Lung (tissue), 12 donors: ENCODE data around the gene CDK19. TPM values are rescaled to one million over a fixed set of nuclear protein-coding genes. Genes with fewer than 3 reads are reported as not detected.

Experiments used
- ATAC-seq: fragments of 200-7000 bp; cut with Tn5 transposase; one replicate; pipeline ENCODE4 v1.9.1; 2020; ENCODE audit warnings: moderate number of reproducible peaks; ENCODE audit not compliant: insufficient read depth, low FRiP score
- DNase-seq, 3 donors: peaks; one replicate each; pipeline ENCODE4 v3.0.0-alpha.2; 2013 to 2017
- H3K27ac ChIP-seq, 2 donors: one replicate each; pipeline ENCODE4 v1.5.1; 2013; ENCODE audit warnings: mild to moderate bottlenecking in 2 of 2, moderate library complexity in 2 of 2, control low read depth in 1 of 2, inconsistent platforms in 1 of 2, low read depth in 1 of 2, low read length in 1 of 2
- H3K27me3 ChIP-seq, 3 donors: one replicate each; pipeline ENCODE4 v1.5.1; 2013; ENCODE audit warnings: low read length in 2 of 3; ENCODE audit not compliant: control insufficient read depth in 3 of 3, insufficient read depth in 3 of 3
- H3K36me3 ChIP-seq, 4 donors: one replicate each; pipeline ENCODE4 v1.5.1; 2013; ENCODE audit warnings: low read length in 4 of 4, mild to moderate bottlenecking in 1 of 4, moderate library complexity in 1 of 4; ENCODE audit not compliant: control insufficient read depth in 4 of 4, insufficient read depth in 4 of 4
- H3K4me1 ChIP-seq, 5 donors: one replicate each; pipeline ENCODE4 v1.5.1; 2013; ENCODE audit warnings: low read length in 5 of 5, mild to moderate bottlenecking in 2 of 5, moderate library complexity in 1 of 5; ENCODE audit not compliant: control insufficient read depth in 5 of 5, insufficient read depth in 5 of 5
- H3K4me3 ChIP-seq: one replicate; pipeline ENCODE4 v1.5.1; 2013; ENCODE audit warnings: mild to moderate bottlenecking, control low read depth, moderate library complexity
- H3K9ac ChIP-seq, 2 donors: one replicate each; pipeline ENCODE4 v1.5.1; 2013; ENCODE audit warnings: low read length in 2 of 2, control low read depth in 1 of 2; ENCODE audit not compliant: insufficient read depth in 1 of 2
- H3K9me3 ChIP-seq, 4 donors: one replicate each; pipeline ENCODE4 v1.5.1; 2013; ENCODE audit warnings: low read length in 3 of 4, mild to moderate bottlenecking in 1 of 4, moderate library complexity in 1 of 4; ENCODE audit not compliant: control insufficient read depth in 4 of 4, insufficient read depth in 3 of 4
- WGBS, 2 donors: extraction: QIAGEN DNeasy Blood & Tissue Kit; methylation state at CpG; one replicate each; pipeline ENCODE4 v1.1.7; 2013; 5-methylcytosine and 5-hydroxymethylcytosine counted together
- polyA plus RNA-seq, 2 donors: library from polyadenylated mRNA; stranded (reverse); fragments of 200-250 nt; gene quantifications; one replicate each; pipeline ENCODE4 v1.2.1, GENCODE V29; 2013
- total RNA-seq, 2 donors: library from RNA; depleted of rRNA in 1 of 2; stranded (reverse); fragments of >200 nt in 1 of 2; gene quantifications; one replicate each; pipeline ENCODE4 v1.2.1, GENCODE V29; 2014 to 2021
- TF ChIP-seq, protein P1 (sequence below): IDR thresholded peaks from 2 replicates; pipeline ENCODE4 v1.5.1; 2012; ENCODE audit warnings: mild to moderate bottlenecking; ENCODE audit errors: control extremely low read depth, extremely low read depth
- donor health status: control.
- donor health status: control.
- donor health status: Bipolar disorder and iron deficiency.
- donor health status: healthy.
- donor health status: DM: yes; HTN: yes; CAD: no.

CDK19 gene
- total and polyA plus RNA-seq, 4 donors, result 6.0 to 37.9 (median 10.4) TPM

DNA sequence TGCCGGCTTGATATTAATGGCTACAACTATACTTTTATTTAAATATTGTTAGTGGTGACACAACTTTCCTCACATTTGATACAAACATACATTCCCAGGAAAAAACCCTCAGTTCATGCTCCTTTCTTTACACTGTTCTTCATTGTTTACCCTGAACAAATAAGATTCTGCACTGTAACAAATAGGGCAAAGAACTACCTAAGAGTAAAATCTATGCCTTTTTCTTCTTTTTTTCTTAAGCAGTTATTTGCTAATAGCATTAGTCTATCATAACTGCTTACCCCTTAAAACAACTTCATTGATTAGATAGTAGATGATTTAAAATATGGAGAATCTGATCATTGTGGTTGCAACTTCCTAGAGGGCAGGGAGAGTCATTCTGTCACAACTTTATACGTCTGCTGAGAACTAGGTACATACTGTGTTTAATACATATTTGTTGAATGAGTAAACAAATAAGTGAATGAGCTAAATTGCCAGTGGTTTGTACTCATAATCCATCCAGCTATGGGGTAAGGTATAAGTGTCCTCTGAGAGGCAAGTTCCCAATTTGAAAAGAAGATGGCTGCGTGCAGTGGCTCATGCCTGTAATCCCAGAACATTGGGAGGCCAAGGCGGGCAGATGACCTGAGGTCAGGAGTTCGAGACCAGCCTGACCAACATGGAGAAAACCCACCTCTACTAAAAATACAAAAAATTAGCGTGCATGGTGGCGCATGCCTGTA is 161.0 kb downstream of the CDK19 start:
- H3K27ac ChIP-seq, result no peak overlapping the region
- DNase-seq (no peak), ATAC-seq (no peak)
- H3K9me3 ChIP-seq, result no peaks in the 10 kb centered on the region
- TF ChIP-seq, protein P1, sequence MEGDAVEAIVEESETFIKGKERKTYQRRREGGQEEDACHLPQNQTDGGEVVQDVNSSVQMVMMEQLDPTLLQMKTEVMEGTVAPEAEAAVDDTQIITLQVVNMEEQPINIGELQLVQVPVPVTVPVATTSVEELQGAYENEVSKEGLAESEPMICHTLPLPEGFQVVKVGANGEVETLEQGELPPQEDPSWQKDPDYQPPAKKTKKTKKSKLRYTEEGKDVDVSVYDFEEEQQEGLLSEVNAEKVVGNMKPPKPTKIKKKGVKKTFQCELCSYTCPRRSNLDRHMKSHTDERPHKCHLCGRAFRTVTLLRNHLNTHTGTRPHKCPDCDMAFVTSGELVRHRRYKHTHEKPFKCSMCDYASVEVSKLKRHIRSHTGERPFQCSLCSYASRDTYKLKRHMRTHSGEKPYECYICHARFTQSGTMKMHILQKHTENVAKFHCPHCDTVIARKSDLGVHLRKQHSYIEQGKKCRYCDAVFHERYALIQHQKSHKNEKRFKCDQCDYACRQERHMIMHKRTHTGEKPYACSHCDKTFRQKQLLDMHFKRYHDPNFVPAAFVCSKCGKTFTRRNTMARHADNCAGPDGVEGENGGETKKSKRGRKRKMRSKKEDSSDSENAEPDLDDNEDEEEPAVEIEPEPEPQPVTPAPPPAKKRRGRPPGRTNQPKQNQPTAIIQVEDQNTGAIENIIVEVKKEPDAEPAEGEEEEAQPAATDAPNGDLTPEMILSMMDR, result no peak
- no peaks in the 10 kb centered on the region for H3K27me3 ChIP-seq
- 88 to 89% methylated on average over 7 of the region's 7 CpGs for WGBS, 2 donors
- H3K4me3 ChIP-seq, result no peak overlapping the region
- no peak overlapping the region for H3K9ac ChIP-seq
- peaks cover 0 to 5% (median 0%) of the 10 kb centered on the region in 4 donors for H3K36me3 ChIP-seq
- H3K4me1 ChIP-seq, result no peaks in the 10 kb centered on the region

DNA sequence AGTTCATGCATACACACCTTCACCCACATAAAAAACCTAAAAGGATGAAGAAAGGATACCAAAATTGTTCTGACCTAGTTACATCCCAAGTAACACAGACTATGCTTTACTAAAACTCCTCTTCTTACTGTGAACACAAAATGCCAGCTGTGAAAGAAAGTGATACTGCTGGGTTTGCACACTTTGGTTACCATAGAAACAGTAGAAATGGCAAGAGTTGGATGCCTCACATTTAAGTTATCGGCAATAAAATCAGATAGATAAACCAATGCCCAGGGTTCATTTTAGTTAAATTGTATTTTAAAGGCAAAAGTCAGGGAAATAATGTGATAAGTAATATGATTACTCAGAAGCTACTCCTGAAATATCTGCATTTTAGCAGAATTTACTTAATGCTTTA is 161.9 kb downstream of the CDK19 start:
- H3K27ac ChIP-seq, result no peak overlapping the region
- no peak overlapping the region for H3K9ac ChIP-seq
- H3K36me3 ChIP-seq, result peaks cover 0 to 5% (median 0%) of the 10 kb centered on the region in 4 donors
- TF ChIP-seq, protein P1, result no peak
- DNase-seq, result no peak
- 89 to 97% methylated on average over 1 of the region's 1 CpG for WGBS, 2 donors
- no peak for ATAC-seq
- H3K9me3 ChIP-seq, result no peaks in the 10 kb centered on the region
- H3K27me3 ChIP-seq, result no peaks in the 10 kb centered on the region
- no peak overlapping the region for H3K4me3 ChIP-seq
- no peaks in the 10 kb centered on the region for H3K4me1 ChIP-seq

DNA sequence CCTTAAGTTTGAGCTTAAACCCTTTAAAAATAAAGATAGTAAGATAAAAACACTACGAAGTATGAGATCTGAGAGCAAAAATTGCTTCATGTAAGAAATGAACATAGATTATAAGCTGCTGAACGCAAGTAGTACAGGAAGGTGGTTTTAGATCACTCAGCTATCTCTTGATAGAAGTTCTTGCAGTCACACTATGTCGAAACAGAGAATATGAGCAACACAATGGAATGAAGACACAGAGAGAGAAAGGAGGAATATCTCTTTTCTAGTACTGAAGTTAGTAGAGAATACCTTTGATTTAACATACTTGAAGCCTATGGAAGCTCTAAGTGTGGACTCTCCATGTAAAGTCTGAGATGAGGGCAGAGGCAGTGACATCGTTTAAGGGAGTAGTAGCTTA is 162.7 kb downstream of the CDK19 start:
- Histone ChIP-seq H3K27me3 (no peaks in the 10 kb centered on the region), H3K9me3 (no peaks in the 10 kb centered on the region), H3K36me3 (peaks cover 0 to 5% (median 0%) of the 10 kb centered on the region in 4 donors), H3K27ac (no peak overlapping the region), H3K9ac (no peak overlapping the region), H3K4me1 (no peaks in the 10 kb centered on the region), H3K4me3 (no peak overlapping the region)
- ATAC-seq (no peak), DNase-seq (no peak)
- WGBS, 2 donors, result 88 to 92% methylated on average over 4 of the region's 4 CpGs
- TF ChIP-seq, protein P1, result no peak
